Liver (tissue), 9 donors: ENCODE results near the gene DMXL2. TPM values are rescaled to one million over a fixed set of nuclear protein-coding genes. Genes with fewer than 3 reads are reported as not detected.

ENCODE experiments used
- DNase-seq: peaks from one replicate; pipeline ENCODE4 v3.0.0-alpha.2; 2017; ENCODE audit warnings: low spot score
- H3K27ac ChIP-seq, 2 donors: one replicate each; pipeline ENCODE4 v1.7.0; 2013; ENCODE audit warnings: inconsistent platforms in 2 of 2, low read length in 2 of 2, control low read depth in 1 of 2, low read depth in 1 of 2, mild to moderate bottlenecking in 1 of 2
- H3K27me3 ChIP-seq, 4 donors: one replicate each; pipeline versions ENCODE4 v1.6.1 to v1.7.0; 2013; ENCODE audit warnings: low read length in 3 of 4, inconsistent platforms in 1 of 4, mild to moderate bottlenecking in 1 of 4, moderate library complexity in 1 of 4; ENCODE audit not compliant: control insufficient read depth in 4 of 4, insufficient read depth in 4 of 4
- H3K36me3 ChIP-seq, 4 donors: one replicate each; pipeline versions ENCODE4 v1.6.1 to v1.7.0; 2013; ENCODE audit warnings: low read length in 3 of 4, mild to moderate bottlenecking in 3 of 4, low read depth in 1 of 4, moderate library complexity in 1 of 4; ENCODE audit not compliant: control insufficient read depth in 4 of 4, insufficient read depth in 3 of 4
- H3K4me1 ChIP-seq, 4 donors: one replicate each; pipeline versions ENCODE4 v1.6.1 to v1.7.0; 2013; ENCODE audit warnings: low read length in 3 of 4, mild to moderate bottlenecking in 3 of 4, moderate library complexity in 1 of 4; ENCODE audit not compliant: control insufficient read depth in 4 of 4, insufficient read depth in 4 of 4
- H3K4me3 ChIP-seq, 3 donors: one replicate each; pipeline versions ENCODE4 v1.6.1 to v1.7.0; 2013; ENCODE audit warnings: low read length in 3 of 3, control low read depth in 1 of 3, low read depth in 1 of 3, mild to moderate bottlenecking in 1 of 3
- H3K9ac ChIP-seq, 2 donors: one replicate each; pipeline ENCODE4 v1.7.0; 2013; ENCODE audit warnings: low read length in 2 of 2, mild to moderate bottlenecking in 2 of 2, moderate library complexity in 2 of 2, control low read depth in 1 of 2, low read depth in 1 of 2
- H3K9me3 ChIP-seq, 4 donors: one replicate each; pipeline versions ENCODE4 v1.6.1 to v1.7.0; 2013; ENCODE audit warnings: low read length in 3 of 4; ENCODE audit not compliant: control insufficient read depth in 4 of 4
- ATF3 ChIP-seq: IDR thresholded peaks from 2 replicates; pipeline ENCODE4 v1.6.1; 2016; ENCODE audit warnings: antibody characterized with exemption
- CTCF ChIP-seq: fragments of 150-350 bp; IDR thresholded peaks from 2 replicates; pipeline ENCODE4 v1.5.1; 2017; ENCODE audit warnings: improper control_type of control experiment, low read depth, low read length; ENCODE audit not compliant: missing input control
- FOXA1 ChIP-seq: IDR thresholded peaks from 2 replicates; pipeline ENCODE4 v1.6.1; 2016; ENCODE audit warnings: antibody characterized with exemption
- FOXA2 ChIP-seq: IDR thresholded peaks from 2 replicates; pipeline ENCODE4 v1.6.1; 2016; ENCODE audit warnings: antibody characterized with exemption
- HNF4G ChIP-seq: IDR thresholded peaks from 2 replicates; pipeline ENCODE4 v1.6.1; 2016; ENCODE audit warnings: antibody characterized with exemption
- JUND ChIP-seq, 2 donors: IDR thresholded peaks; 2 replicates each; pipeline ENCODE4 v1.6.1; 2016; ENCODE audit warnings: antibody characterized with exemption in 2 of 2
- MAX ChIP-seq: IDR thresholded peaks from 2 replicates; pipeline ENCODE4 v1.6.1; 2016; ENCODE audit warnings: antibody characterized with exemption
- REST ChIP-seq: IDR thresholded peaks from 2 replicates; pipeline ENCODE4 v1.6.1; 2016; ENCODE audit warnings: antibody characterized with exemption, mild to moderate bottlenecking
- RXRA ChIP-seq, 2 donors: IDR thresholded peaks; 2 replicates each; pipeline ENCODE4 v1.6.1; 2017 to 2018; ENCODE audit warnings: antibody characterized with exemption in 2 of 2, mild to moderate bottlenecking in 1 of 2
- YY1 ChIP-seq: IDR thresholded peaks from 2 replicates; pipeline ENCODE4 v1.6.1; 2016; ENCODE audit warnings: antibody characterized with exemption, mild to moderate bottlenecking
- WGBS: extraction: QIAGEN DNeasy Blood & Tissue Kit; methylation state at CpG from one replicate; pipeline ENCODE4 v1.1.7; 2013; 5-methylcytosine and 5-hydroxymethylcytosine counted together
- polyA plus RNA-seq, 2 donors: library from polyadenylated mRNA; stranded (reverse) in 1 of 2; unstranded in 1 of 2; fragments of 200-250 nt in 1 of 2; fragments of >200 nt in 1 of 2; fragmentation: Nextera tagmentation in 1 of 2; extraction: Ambion mirVana in 1 of 2; gene quantifications; one replicate each; pipeline versions ENCODE4 v1.2.1 to v1.2.3, GENCODE V29; 2013 to 2015
- total RNA-seq, 2 donors: library from RNA; depleted of rRNA; stranded (reverse); fragments of >200 nt; gene quantifications; one replicate each; pipeline ENCODE4 v1.2.3, GENCODE V29; 2014
- donor health status: healthy.
- donor health status: healthy.
- donor health status: healthy.
- donor health status: healthy.
- donor health status: healthy.

Gene DMXL2
- total and polyA plus RNA-seq, 4 donors, result 3.4 to 58.5 (median 17.6) TPM

- 87% methylated on average over 4 of the region's 4 CpGs for WGBS
- Histone ChIP-seq H3K36me3 (no peaks in the 10 kb centered on the region), H3K9ac (no peak overlapping the region), H3K9me3 (no peaks in the 10 kb centered on the region), H3K27ac (no peak overlapping the region), H3K4me3 (no peak overlapping the region), H3K27me3 (no peaks in the 10 kb centered on the region), H3K4me1 (peaks cover 2 to 19% (median 10%) of the 10 kb centered on the region in 4 donors)
- TF ChIP-seq FOXA1 (no peak), RXRA (IDR thresholded peaks at IDR 0.05) (no peak), YY1 (no peak), REST (no peak), ATF3 (no peak), JUND (IDR thresholded peaks at IDR 0.05) (no peak), CTCF (no peak)
- no peak for DNase-seq
Observed at GRCh38 chr15:51624022-51624421, 1.5 kb upstream of the DMXL2 start.

- peaks cover 2 to 19% (median 10%) of the 10 kb centered on the region in 4 donors for H3K4me1 ChIP-seq
- WGBS, result 25% methylated on average over 8 of the region's 8 CpGs
- DNase-seq, result no peak
- H3K36me3 ChIP-seq, result no peaks in the 10 kb centered on the region
- H3K27me3 ChIP-seq, result no peaks in the 10 kb centered on the region
- H3K9ac ChIP-seq, result peak overlapping the region in 1 of 2 donors; percentile 39
- no peak for TF ChIP-seq JUND (IDR thresholded peaks at IDR 0.05)
- TF ChIP-seq YY1, result no peak
- TF ChIP-seq ATF3, result no peak
- TF ChIP-seq MAX, result no peak
- no peak for TF ChIP-seq FOXA2
- TF ChIP-seq RXRA (IDR thresholded peaks at IDR 0.05), result peak in 1 of 2 donors; percentile 2
- no peak for TF ChIP-seq HNF4G
- H3K4me3 ChIP-seq, result peak overlapping the region; percentile 80 to 86 (median 83)
- H3K9me3 ChIP-seq, result no peaks in the 10 kb centered on the region
- H3K27ac ChIP-seq, result peak overlapping the region; percentile 68 to 81
Observed at GRCh38 chr15:51623386-51623938, 891 bp upstream of the DMXL2 start.
